ENCODE measurements around the gene CATSPER4. TPM values are rescaled to one million over a fixed set of nuclear protein-coding genes. Genes with fewer than 3 reads are reported as not detected.

The CATSPER4 gene
- total RNA-seq, 1 experiment from 2014 or later: not detected

DNA sequence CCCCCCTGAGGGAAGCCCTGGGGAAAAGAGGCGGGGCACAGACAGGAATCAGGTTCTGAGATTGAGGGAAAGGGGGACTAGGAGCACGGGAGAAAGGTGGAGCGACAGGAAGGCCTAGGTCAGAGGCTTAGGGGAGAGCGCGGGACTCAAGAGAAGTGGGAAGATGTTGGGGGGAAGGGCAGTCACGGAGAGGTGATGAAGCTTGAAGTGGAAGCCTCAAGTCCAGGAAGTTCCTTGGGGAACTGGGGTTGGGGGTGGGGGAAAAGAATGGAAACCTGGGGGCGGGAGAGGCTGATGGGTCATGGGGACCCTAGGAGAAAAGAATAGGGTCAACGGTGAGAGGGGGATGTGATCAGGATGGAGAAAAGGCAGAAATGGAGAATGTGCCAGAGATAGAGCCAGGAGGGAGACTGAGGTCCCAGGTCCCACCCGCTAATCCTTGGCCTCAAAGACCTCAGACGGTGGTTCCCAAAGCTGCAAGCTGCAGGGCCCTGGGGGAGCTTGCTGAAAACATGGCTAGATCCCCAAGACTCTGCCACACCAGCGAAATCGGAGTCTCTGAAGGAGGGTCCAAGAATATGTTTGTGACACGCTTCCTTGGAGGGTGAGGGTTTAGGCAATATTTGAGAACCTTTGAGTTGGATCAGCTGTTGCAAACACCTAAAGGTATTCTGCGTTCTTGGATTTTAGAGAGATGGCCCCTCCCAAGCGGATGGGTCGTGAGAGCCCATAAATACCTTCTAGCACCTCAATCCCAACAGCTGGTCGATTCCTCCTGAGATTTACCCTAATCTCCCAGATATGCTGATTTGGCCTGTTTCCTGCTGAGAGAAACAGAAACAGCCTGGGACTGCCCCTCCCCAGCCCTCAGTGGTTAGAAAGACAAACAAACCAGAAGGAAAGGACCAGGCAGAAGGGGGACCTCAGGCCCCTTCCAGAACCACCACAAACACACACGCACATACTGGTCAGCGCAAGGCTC is 25.2 kb upstream of the CATSPER4 start:
- peak; percentile 32 for DNase-seq (ENCODE audit: low read depth)

DNA sequence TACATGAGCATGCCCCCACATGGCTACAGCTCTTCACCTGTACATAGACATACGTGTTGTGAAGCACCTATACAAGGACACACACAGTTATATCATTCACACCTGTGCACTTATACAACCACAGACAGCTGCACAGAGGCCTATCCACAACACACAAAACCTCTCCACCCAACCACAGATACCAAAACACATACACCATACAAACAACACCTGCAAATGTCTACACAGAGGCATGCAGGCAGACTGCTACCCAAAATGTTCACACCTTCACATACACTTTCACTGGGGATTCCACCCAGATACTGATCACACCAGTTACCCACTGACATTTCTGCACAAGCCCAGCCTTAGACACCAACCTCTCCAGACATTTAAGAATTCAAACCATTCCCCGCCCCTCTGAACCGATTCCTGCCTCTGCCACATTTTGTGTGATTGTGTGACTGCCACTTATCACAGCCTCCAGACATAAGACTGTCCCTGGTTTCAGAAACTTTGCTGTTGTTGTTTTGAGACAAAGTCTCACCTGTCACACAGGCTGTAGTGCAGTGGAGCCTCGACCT is 23.6 kb upstream of the CATSPER4 start:
- no peak for DNase-seq (ENCODE audit: low read depth)

DNA sequence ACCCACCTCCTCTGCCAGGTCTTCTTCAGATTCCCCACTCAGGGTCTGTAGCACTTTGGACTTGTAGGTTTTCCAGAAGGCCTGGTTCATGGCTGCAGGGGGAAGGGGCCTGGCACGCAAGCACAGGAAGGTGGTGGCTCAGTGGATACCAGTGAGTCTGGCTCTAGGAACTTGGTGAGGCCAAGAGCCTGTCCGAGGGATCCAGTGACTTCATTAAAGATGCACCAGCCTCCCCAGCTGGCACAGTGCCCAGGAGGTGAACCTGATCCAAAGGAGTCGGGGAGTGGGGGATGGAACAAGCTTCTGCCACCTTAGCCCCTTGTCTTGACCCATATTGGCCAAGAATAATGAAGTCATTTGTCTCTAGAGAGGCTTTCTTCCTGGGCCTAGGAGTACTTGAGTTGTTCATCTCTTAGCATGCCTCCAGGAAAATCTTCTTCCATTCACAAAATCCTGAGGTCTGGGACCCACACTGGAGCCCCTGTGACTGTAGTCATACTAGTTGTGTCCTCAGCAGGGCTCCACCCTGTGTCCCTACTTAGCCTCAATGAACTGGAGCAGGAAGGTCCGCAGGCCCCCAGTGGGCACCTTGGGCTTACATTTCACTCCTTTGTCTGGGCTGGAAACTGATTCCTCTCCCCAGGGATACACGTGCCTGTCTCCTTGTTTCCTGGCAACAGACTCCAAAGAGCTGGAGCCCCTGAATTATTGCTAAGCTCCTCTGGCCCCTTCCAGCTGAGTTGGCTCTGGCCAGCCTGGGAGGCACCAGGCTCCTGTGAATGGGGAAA is 21.8 kb upstream of the CATSPER4 start, which contains the start of gene C1orf232:
C1orf232 (minus strand) TSS at position 554 of the 788 bp plus-strand sequence; CDS start at position 90, 464 bp downstream.
- no peak for DNase-seq (ENCODE audit: low read depth)

DNA sequence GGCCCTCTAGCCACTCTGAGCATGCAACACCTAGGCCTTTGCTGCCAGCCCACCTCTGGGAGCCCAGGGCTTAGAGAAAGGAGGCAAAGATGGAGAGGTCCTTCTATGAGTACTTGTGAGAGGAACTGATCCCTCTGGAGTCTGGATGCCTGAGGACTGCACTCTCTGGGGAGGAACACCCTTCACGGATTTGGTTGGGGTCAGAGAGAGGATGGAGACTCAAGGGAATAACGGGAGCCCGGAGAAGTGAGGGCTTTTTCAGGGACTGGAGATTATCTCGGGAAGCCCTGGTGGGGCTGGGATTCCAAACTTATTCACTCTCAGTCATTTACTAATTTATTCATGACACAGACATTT is 21.2 kb upstream of the CATSPER4 start:
- no peak for DNase-seq (ENCODE audit: low read depth)

DNA sequence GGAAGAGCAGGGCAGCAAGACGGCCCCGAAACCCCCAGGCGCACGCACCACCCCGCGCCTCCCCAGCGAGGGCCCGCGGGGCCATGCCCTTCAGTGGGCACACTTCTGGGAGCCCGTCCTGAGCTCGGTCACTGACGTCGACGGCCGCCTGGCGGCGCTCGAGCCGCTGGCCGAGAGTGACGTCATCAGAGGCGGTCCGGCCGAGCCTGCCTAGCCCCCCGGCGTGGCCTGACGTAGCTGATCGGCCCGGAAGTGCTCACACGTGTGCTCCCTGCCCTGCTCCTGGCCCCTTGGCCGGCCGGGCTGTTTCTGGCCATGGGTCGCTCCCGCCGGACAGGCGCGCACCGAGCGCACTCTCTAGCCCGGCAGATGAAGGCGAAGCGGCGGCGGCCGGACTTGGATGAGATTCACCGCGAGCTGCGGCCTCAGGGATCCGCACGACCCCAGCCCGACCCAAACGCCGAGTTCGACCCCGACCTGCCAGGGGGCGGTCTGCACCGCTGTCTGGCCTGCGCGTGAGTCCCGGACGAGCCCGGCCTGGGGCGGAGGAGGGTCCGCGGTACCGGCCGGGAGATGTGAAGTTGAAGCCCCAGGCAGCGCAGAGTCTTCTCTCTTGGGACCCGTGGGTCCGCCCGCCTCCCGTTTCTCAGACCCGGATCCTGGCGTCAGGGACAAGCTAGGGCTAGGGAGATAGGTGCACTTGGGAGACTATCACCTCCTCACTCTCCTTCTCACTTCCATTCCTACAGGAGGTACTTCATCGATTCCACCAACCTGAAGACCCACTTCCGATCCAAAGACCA is 20.5 kb upstream of the CATSPER4 start, which contains the start of gene ZNF593:
ZNF593 (plus strand) TSS at position 240 of the 803 bp plus-strand sequence; CDS start at position 316, 76 bp downstream.
- peak; percentile 85 for DNase-seq (ENCODE audit: low read depth)

DNA sequence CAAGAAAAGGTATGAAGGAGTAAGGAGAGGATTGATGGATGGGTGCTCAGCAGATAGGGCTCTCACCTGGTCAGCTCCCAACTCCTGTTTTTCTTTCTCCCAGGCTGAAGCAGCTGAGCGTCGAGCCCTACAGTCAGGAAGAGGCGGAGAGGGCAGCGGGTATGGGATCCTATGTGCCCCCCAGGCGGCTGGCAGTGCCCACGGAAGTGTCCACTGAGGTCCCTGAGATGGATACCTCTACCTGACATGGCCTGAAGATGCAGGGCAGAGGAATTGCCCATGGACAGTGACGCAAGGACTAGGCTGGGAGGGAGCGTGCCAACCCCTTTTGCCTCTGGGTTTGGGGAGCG is 20.0 kb upstream of the CATSPER4 start:
- DNase-seq (ENCODE audit: low read depth): no peak

DNA sequence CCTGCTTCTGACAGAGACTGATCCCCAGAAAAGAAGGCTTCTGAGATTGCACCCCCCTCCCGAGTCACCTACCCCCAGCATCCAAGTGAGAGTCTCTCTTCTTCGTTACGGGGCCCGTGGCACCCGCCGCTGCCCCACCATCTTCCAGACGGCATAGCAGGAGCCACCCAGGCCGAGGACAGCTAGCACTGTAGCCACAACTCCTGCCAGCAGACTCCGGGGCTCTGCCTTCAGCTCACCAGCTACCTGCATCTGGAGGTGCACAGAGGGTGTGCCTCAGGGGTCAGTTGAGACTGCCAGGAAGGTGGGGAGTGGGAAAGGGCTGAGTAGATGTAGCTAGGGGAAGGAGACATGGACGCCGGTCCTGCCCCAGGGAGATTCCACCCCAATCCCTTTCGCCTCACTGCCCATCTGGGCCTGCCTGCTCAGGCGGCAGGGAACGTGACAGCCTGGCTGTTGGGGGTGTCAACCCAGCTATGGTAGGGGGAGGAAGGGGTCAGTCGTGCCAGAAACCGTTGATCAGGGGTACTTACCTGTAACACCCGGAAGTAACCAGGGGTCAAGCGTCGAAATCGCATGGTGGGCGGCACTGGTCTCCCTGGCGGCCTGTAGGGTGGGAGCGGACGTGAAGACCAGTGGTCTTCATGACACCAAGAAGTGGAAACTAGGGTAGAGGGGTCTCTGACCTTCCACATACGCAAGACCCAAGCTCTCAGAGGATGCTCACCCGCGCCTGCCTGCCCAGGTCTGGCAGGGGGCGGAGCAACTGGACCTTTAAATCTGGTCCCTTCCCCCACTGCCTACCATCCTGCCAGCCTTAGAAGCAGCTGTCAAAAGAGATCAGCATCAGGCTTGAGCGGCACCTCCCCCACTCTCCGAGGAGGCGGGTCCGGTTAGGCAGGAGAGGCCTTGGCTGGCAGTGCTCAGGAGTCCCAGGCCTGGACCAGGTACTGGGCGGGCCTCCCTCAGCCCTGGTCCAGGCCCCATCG is 19.0 kb upstream of the CATSPER4 start, which contains the start of gene ZNF593OS:
ZNF593OS (minus strand) TSS at position 749 of the 989 bp plus-strand sequence; CDS start at position 578, 171 bp downstream.
- DNase-seq (ENCODE audit: low read depth): no peak

DNA sequence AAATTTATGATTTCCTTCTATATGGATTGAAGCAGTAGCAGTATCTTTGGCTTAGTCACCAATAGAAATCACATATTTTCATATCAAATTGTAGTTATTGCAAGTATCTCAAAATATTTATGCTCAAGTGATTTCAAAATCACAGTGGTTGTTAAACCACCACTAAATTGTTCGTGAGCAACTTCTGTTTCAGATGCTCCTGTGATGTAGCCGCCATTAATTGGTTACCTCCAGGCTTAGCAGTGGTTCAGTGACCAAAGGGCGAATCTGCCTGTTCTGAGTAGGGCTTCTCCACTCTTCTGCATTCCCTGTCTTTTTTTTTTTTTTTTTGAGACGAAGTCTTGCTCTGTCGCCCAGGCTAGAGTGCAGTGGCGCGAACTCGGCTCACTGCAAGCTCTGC is 15.1 kb upstream of the CATSPER4 start:
- DNase-seq (ENCODE audit: low read depth): no peak

DNA sequence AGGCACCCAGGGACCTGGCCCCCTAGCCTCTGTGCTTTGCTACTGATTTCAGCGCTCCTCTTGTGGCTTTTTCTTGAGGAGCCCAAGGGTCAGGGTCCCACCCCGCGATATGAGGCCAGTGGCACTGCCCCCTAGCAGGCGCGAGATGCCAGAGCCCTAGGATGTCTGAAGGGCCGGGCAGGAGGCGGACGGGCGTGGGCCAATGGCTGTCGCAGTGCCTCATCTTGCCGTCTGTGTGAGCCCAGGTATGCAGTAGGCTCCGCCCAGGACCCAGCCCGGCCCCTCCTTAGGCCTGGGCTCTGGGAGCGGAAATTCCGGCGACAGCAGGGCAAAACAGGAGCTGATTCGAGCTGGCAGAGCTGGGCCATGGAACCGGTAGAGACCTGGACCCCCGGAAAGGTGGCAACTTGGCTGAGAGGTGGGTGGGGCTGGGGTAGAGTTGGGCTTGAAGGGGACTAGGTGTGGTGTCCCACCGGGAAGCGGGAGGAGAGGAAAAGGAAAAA is 13.2 kb upstream of the CATSPER4 start, which contains the start of gene CNKSR1:
CNKSR1 (plus strand) TSS at position 310 of the 503 bp plus-strand sequence; CDS start at position 367, 57 bp downstream.
- DNase-seq (ENCODE audit: low read depth): no peak

DNA sequence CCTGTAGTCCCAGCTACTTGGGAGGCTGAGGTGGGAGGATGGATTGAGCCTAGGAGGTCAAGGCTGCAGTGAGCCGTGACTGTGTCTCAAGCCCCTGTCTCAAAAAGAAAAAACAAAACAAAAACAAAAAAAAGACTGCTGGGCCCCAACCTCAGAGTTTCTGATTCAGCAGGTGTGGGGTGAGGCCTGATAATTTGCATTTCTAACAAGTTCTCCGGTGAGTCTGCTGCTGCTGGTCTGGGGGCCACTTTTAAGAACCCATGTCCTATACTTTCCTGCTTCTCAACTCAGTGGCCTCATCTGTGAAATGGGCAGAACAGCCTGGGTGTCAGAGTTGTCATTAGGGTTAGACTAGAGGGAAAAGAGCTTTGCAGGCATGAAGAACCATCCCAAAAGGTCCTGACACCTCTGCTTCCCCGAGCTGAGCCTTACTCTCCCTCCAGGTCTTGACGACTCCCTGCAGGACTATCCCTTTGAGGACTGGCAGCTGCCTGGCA is 10.3 kb upstream of the CATSPER4 start:
- no peak for DNase-seq (ENCODE audit: low read depth)

DNA sequence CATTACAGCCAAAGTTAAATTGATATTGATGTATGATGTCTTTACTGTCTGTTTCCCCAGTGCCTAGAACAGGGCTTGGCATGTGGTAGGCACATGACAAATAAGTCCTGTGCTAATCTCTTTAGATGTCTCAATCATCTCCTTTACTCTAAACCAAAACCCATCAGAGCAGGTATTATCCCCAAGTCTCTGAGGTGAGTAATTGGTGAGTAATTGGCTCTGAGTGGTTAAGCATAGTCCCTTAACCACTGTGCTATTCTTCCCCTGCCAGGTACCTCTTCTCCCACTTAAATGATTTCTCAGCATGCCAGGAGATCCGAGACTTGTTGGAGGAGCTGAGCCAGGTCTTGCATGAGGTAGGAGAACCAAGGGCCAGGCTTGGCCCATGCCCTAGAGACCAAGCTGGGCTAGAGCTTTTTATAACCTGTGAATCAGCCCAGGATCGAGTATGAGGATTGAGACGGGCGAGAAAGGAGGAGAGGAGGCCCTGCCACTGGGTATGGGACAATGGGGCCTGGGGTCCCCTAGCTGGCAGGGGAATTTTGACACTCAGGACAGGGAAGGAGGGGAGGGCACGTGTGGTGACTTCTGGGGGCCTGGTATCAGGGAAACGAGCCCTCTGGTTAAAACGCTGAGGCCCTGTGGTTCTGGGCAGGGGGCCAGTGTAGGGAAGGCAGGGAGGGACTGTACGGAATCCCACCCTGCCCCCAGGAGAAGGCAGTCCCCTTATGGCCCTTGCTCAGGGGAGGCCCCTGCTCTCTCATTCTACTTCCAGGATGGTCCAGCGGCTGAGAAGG is 8.6 kb upstream of the CATSPER4 start:
- DNase-seq (ENCODE audit: low read depth): no peak

DNA sequence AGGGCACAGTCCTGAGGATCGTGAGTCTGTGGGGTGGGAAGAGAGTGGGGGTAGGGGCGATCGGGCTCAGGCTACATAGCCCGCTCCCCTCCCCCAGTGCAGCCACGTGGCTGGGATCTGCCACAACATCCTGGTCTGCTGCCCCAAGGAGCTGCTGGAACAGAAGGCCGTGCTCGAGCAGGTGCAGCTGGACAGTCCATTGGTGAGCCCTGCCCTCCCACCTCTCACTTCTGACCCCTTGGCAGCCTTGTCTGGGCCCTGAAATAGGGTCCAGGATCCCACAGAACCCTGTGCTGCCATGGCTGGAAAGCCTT is 8.1 kb upstream of the CATSPER4 start:
- DNase-seq (ENCODE audit: low read depth): no peak

DNA sequence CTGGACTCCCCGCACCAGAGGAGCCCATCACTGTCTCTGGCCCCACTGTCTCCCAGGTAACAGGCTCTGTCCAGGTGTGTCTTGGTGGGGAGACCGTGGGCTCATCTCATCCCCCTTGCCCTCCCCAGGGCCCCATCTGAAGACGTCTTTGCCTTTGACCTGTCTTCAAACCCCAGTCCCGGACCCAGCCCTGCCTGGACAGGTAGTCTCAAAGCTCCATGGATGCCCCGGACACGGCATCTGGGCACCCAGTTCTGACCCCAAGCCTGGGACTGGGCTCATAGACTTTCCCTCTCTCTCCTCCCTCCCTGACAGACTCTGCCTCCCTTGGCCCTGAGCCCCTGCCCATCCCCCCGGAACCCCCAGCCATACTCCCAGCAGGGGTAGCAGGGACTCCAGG is 6.3 kb upstream of the CATSPER4 start:
- DNase-seq (ENCODE audit: low read depth): no peak

DNA sequence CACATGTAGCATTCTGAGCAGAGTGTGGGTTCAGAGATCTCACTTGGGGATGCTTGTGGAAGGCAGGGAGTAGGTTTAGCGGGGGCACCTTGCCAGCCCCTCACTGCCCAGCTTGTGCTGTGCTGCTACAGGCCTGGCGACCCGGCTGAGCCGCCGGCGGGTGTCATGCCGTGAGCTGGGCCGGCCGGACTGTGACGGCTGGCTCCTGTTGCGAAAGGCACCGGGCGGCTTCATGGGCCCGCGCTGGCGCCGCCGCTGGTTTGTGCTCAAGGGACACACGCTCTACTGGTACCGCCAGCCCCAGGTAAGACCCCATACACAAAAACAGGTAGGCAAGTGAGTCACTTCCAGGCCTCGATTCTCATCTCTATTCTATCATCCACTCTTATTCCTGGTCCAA is 5.5 kb upstream of the CATSPER4 start:
- no peak for DNase-seq (ENCODE audit: low read depth)

DNA sequence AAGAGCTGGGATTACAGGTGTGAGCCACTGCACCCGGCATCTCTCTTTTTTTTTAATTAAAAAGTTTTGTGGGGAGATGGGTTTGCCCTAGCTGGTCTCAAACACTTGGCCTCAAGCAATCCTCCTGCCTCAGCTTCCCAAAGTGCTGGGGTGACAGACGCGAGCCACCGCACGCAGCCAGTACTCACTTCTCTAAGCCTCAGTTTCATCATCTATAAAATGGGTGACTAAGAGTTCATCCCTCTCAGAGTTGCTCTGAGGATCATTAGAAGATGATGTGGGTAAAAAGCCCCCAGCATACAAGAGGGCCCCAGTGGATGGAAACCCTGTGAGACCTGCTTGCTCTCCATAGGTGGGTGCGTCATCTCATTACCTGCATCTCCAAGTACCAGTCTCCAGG is 2.5 kb upstream of the CATSPER4 start:
- DNase-seq (ENCODE audit: low read depth): no peak

DNA sequence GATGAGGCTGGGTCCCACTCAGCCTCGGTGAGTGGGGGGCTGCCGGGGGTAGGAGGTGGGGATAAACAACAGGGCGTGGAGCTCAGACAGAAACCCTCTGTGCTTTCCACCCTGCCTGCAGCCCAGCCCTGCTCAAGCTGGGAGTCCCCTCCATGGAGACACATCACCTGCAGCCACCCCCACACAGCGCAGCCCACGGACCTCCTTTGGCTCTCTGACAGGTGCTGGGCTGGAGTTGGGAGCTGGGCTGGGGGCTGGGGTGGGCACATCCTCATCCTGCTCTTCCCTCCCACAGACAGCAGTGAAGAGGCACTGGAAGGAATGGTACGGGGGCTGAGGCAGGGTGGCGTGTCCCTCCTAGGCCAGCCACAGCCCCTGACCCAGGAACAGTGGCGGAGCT is 1.9 kb upstream of the CATSPER4 start:
- DNase-seq (ENCODE audit: low read depth): no peak

DNA sequence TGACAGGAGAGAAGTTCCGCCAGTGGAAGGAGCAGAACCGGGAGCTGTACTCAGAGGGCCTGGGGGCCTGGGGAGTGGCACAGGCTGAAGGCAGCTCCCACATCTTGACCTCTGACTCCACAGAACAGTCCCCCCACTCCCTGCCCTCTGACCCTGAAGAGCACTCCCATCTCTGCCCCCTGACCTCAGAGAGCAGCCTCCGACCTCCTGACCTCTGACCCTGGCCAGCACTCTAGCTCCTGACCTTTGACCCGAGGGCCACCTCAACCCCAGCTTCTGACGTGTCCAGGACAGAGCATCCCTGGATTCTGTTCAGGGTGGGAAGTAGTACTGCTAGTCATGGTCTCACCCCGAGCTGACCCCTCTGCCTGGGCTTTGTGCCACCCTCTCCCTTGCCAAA is 1.1 kb upstream of the CATSPER4 start:
- DNase-seq (ENCODE audit: low read depth): no peak

DNA sequence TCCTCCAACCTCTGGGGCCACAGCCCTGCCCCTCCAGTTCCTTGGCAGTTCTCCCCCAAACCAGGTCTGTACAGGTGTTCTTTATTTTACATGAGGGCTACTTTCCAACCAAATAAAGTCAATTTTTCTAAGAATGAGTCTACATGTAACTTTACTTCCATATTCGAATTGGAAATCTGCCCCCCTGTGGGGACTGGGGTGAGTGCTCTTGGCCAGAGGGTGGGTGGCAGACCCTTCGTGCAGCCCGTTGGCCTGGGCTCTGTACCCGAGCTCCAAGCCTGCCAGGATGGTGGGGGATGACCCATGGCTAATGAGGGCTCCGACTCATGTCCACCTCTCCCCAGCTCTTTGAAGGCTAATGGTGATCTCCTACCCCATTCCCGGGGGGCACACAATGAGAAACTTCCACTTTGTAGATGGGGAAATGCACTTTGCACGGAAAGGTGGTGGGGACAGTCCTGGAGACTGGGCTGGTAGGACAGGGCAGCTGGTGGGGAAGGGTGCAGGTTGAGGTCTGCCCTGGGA is 589 bp upstream of the CATSPER4 start:
- no peak for DNase-seq (ENCODE audit: low read depth)

All from LHCN-M2 (cell line).